Stimulated activated CD4-positive, alpha-beta T cell treated with anti-CD3 and anti-CD28 coated beads, Interleukin-12 subunit alpha, Interleukin-12 subunit beta, amount 100 ng/mL, for 48 hours (primary cell): Measurements from ENCODE around the gene CNTN6.

Experiments used
- DNase-seq, 3 donors: peaks; one replicate each; pipeline ENCODE4 v3.0.0-alpha.2; 2020; ENCODE audit warnings: low read depth in 2 of 3, low spot score in 1 of 3

The CNTN6 gene

DNA sequence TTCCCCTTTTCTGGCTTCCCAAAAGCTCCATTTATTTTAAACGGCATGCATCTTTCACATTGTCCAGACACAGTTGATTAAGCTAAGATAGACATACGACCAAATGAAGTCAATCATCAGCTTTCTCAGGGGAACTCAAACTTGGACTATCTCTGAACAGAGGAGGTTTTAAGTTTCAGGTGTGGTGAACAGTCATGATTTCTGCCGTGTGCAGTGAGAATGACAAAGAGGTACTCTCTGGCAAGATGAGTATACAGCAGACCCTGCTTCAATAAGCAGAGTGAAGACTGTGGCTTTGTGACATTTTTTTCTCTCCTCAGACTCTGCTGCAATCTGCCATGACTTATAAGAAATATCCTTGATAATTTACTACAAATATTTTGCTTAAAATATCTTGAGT lies 307.7 kb downstream of the CNTN6 start:
- no peak for DNase-seq

- DNase-seq = no peak
Observed at GRCh38 chr3:1404270-1404962, 311.6 kb downstream of the CNTN6 start.

DNA sequence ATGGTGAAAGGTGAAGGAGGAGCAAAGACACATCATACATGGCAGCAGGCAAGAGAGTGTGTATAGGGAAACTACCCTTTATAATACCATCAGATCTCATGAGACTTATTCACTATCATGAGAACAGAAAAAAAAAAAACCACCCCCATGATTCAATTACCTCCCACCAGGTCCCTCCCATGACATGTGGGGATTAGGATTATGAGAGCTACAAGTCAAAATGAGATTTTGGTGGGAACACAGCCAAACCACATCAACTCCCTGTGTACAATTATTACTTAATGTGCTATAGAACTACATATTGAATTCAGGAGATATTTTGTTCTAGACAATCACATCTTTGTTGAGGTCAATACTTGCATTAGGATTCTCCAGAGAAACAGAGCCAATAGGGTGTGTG lies 313.4 kb downstream of the CNTN6 start:
- no peak for DNase-seq

- no peak for DNase-seq
Observed at GRCh38 chr3:1421577-1421976, 328.8 kb downstream of the CNTN6 start.

DNA sequence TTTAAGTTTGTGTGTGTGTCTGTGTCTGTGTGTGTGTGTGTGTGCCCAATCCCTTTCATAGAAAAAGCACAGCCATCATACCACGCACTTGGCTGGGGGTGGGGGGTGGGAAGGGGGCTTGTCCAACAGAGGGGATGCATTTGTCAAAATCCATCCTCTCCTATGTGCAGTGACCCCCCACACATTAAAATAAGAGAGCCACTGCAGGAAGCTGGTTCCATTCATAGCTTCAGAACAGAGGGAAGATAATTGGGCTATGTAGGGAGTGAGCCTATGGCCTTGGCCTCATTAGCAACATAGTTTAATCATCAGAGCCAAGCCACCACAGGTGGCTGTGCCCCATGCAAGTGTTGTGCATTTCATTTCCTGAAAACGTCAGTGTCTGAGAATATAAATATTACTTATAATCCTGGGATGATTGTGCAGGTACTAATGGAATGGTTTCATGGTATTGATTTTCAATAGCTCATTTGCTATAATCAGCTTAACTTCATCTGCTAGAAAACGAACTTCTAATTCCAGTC lies 330.8 kb downstream of the CNTN6 start:
- DNase-seq = no peak

DNA sequence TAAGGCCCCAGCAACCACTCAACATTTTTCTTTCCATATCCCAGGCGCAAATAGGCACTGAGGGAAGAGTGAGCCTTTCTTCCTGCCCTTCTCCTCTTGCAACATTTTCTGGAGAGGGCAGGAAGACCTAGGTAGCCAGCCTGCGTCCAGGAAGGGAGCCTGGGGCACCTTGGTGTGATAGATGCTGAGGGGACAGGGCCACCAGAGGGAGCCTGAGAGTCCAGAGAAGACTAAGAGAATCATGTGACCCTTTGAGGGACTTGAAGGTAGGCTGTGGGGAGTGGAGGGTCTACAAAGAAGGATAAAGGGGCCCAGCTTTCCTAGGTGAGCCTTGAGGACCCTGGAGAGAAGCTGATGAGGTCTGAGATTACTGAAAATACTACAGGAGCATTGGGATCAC lies 346.6 kb downstream of the CNTN6 start:
- DNase-seq = no peak

DNA sequence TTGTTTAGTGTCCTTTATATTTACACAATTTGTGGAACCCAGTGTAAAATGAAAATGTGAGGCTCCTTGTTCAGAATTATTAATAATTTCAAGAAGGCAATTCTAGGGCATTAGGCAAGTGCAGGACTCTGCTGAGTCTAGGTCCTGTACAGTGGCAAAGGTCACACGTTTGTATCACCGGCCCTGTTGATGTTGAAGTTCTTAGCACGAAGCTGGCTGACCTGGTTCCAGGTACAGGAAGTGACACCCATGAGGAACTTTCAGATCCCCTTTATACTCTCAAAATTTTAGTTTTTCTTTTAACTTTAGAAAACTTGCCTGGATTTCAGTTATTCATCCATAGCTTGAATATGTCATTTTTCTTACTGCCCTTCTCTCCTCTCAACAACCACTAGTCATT lies 349.4 kb downstream of the CNTN6 start:
- DNase-seq = no peak

DNA sequence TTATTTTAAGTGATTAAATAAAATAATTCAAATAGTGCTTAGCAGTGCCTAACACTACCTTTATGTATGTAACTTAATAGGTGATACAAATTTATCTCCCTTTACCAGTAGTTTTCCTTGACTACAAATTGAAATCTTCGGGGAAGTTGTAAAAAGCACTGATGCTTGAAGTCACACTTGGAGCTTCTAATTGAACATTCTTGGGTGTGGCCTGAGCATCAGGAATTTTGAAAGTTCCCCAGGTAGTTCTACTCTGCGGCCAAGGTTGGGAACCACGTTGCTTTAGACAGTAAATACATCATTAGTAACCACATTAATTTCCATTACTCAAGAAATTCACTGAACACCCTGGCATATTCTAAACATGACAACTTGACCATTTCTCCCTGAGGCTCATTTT lies 351.4 kb downstream of the CNTN6 start:
- DNase-seq = no peak

DNA sequence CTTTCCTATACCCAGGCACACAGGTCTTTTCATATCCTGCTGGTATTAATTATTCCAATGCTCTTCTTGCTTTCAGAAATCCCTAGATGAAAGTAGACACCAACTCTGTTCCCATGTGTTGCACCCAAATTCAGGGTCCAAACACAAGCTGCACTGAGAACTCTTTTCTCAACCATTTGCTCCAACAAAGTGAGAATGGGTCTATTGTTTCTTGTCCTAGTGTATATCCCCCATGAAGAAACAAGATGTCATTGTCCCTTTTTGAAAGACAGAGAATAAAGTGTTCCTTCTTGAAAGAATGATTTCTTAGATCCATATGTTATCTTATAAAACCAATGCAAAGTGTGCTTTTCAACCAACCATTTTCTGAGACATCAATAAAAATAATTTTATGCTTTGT lies 353.7 kb downstream of the CNTN6 start:
- no peak for DNase-seq

DNA sequence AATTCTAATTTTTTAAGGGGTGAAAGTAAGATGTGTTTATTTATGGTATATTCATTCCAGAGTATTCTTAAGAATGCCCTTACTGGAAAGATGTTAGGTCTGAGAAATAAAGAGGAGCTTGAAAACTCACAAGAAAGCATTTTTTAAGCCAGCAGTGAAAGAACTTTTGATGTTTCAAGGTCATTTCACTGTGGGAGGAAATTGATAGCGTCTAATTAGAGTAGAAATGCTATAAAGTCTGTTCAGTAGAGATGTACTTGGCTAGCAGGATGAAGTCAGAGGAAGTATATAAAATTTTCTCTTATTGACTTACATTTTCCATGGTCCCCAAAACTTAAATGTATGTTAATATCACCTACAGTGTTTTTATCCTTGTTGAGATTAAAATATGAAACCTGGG lies 354.6 kb downstream of the CNTN6 start:
- DNase-seq = no peak

GRCh38 chr3:1448443-1448842 lies 355.6 kb downstream of the CNTN6 start:
- no peak for DNase-seq
